ENCODE measurements around the gene C16orf87.
A peak's percentile ranks its signal among the peaks of the same experiment; 100 is the strongest.

- TF ChIP-seq POLR2A (IDR thresholded peaks at IDR 0.05; ENCODE audit: low read length) (peak; percentile 50), GATA1 (IDR thresholded peaks at IDR 0.05; ENCODE audit: low read depth, low read length) (no peak)
Measured at GRCh38 chr16:46830902-46831647, at the start of gene C16orf87.
